Keratinocyte (primary cell): ENCODE results near the gene TDRD9. TPM values are rescaled to one million over a fixed set of nuclear protein-coding genes. Genes with fewer than 3 reads are reported as not detected.

ENCODE experiments used
- DNase-seq: peaks from one replicate; pipeline ENCODE4 v3.0.0-alpha.2; 2011; ENCODE audit warnings: low read depth, missing footprints, low spot score
- FAIRE-seq: peaks from 2 replicates; lab custom pipeline; 2011; peaks lifted over from hg19 to GRCh38; lab: Jason Lieb, UNC
- H2AFZ ChIP-seq: 2 replicates; pipeline ENCODE4 v1.6.0; 2012; ENCODE audit warnings: low read length, control low read depth, inconsistent platforms; ENCODE audit not compliant: control insufficient read depth
- H3K27ac ChIP-seq: 2 replicates; pipeline ENCODE4 v1.5.1; 2011; ENCODE audit warnings: low read length; ENCODE audit not compliant: control insufficient read depth, insufficient read depth
- H3K27me3 ChIP-seq: 3 replicates; pipeline ENCODE4 v1.6.0; 2011; ENCODE audit warnings: low read length; ENCODE audit not compliant: control insufficient read depth, insufficient read depth; ENCODE audit errors: extremely low read depth
- H3K36me3 ChIP-seq, 2 experiments: 2 replicates in 1 of 2; 3 replicates in 1 of 2; pipeline ENCODE4 v1.5.1; 2011; ENCODE audit warnings: low read length in 2 of 2, mild to moderate bottlenecking in 1 of 2; ENCODE audit not compliant: control insufficient read depth in 2 of 2, insufficient read depth in 2 of 2; ENCODE audit errors: extremely low read depth in 1 of 2
- H3K4me1 ChIP-seq: 3 replicates; pipeline ENCODE4 v1.5.1; 2011; ENCODE audit warnings: low read length; ENCODE audit not compliant: control insufficient read depth, insufficient read depth; ENCODE audit errors: extremely low read depth
- H3K4me2 ChIP-seq: 3 replicates; pipeline ENCODE4 v1.6.0; 2011; ENCODE audit warnings: low read depth, low read length; ENCODE audit not compliant: control insufficient read depth, insufficient read depth; ENCODE audit errors: extremely low read depth
- H3K4me3 ChIP-seq, 3 experiments: fragments of 200-600 bp in 1 of 3; sonication (generic) in 1 of 3; 2 replicates in 2 of 3; 3 replicates in 1 of 3; pipeline ENCODE4 v1.5.1; 2011 to 2016; ENCODE audit warnings: low read length in 3 of 3, mild to moderate bottlenecking in 3 of 3, control low read depth in 2 of 3, inconsistent platforms in 1 of 3, low read depth in 1 of 3, mixed read lengths in 1 of 3, mixed run types in 1 of 3, moderate library complexity in 1 of 3; ENCODE audit not compliant: control insufficient read depth in 2 of 3, insufficient read depth in 2 of 3; ENCODE audit errors: extremely low read depth in 1 of 3
- H3K79me2 ChIP-seq: 2 replicates; pipeline ENCODE4 v1.6.0; 2012; ENCODE audit warnings: low read length; ENCODE audit not compliant: control insufficient read depth, insufficient read depth
- H3K9ac ChIP-seq: 3 replicates; pipeline ENCODE4 v1.6.0; 2011; ENCODE audit warnings: low read length; ENCODE audit not compliant: control insufficient read depth, insufficient read depth; ENCODE audit errors: extremely low read depth
- H3K9me1 ChIP-seq: 3 replicates; pipeline ENCODE4 v1.6.0; 2011; ENCODE audit warnings: low read length; ENCODE audit not compliant: control insufficient read depth, insufficient read depth; ENCODE audit errors: extremely low read depth
- H3K9me3 ChIP-seq: 2 replicates; pipeline ENCODE4 v1.5.1; 2012; ENCODE audit warnings: low read depth, low read length; ENCODE audit not compliant: control insufficient read depth
- H4K20me1 ChIP-seq: 3 replicates; pipeline ENCODE4 v1.6.0; 2011; ENCODE audit warnings: low read length; ENCODE audit not compliant: control insufficient read depth, insufficient read depth; ENCODE audit errors: extremely low read depth
- EZH2 ChIP-seq: IDR thresholded peaks from one replicate; pipeline ENCODE4 v1.6.1; 2012; ENCODE audit warnings: inconsistent platforms, mild to moderate bottlenecking, low read length, moderate library complexity
- dilution Hi-C: fragments of 300-500 bp; cut with MboI; formaldehyde crosslinking; loops from one replicate; pipeline ENCODE4 v1.7.0; 2020; ENCODE audit warnings: low sequenced_read_pairs; ENCODE audit not compliant: extremely low pct_ligation_motif_present
- polyA plus RNA-seq, 5 experiments: library from polyadenylated mRNA; depleted of rRNA in 3 of 5; stranded (reverse) in 3 of 5; stranded (forward) in 1 of 5; unstranded in 1 of 5; fragments of >200 nt; gene quantifications; 1 replicate in 1 of 5; 2 replicates in 3 of 5; 3 replicates in 1 of 5; pipeline versions ENCODE4 v1.2.1 to v1.2.3, GENCODE V29; 2011 to 2012; ENCODE audit warnings: missing spikeins in 2 of 5, low read depth in 1 of 5, low replicate concordance in 1 of 5
- TF ChIP-seq, protein P1 (sequence below), 3 experiments: IDR thresholded peaks in 1 of 3; conservative IDR thresholded peaks in 1 of 3; optimal IDR thresholded peaks in 1 of 3; 2 replicates in 2 of 3; 3 replicates in 1 of 3; pipeline versions ENCODE3 to v1.5.1; 2011; ENCODE audit warnings: low read length in 3 of 3, mild to moderate bottlenecking in 3 of 3, moderate library complexity in 2 of 3, control low read depth in 1 of 3, inconsistent platforms in 1 of 3; ENCODE audit not compliant: insufficient read depth in 2 of 3; ENCODE audit errors: extremely low read depth in 1 of 3

Gene TDRD9
- polyA plus RNA-seq, 1 donor (not counting 4 experiments of a cell fraction or from before 2014, with no cell fraction given): 0.10 TPM

DNA sequence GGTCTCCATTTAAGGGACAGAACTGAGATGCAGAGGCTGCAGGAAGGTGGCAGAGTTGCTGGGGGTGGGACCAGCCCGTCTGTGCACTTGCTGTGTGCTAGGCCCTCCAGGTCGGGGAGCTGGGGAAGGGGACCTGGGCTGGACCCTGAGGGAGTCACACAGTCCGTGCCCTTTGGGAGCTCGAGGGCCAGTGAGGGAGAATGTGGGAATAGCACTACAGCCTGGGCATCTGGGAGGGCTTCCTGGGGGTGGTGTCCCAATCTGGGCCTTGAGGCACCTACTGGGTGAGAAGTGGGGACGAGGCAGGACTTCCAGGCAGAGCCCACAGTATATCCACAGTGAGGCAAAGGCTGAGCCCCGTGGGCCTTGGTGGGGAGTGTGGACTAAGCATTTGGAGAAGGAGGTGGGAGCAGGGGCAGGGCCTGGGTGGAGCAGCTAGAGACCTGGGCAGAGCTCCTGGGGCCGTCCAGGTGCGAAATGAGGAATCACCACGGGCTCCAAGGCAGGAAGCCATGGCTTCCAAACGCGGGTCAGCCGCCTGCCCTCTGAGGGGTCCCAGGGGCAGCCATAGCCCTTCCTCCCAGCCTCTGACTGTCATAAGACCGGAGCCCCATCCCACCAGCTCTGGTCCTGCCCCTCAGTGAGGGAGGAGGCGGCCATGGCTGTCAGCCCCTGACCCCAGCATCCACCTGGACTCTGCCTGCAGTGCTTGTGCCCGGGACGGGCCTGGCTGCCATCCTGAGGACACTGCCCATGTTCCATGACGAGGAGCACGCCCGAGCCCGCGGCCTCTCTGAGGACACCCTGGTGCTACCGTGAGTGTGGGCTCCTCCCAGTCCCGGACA lies 163.9 kb downstream of the TDRD9 start:
- H3K79me2 ChIP-seq: no peaks in the 10 kb centered on the region
- no peaks in the 10 kb centered on the region for H3K9me3 ChIP-seq
- H3K27me3 ChIP-seq: peaks cover 5% of the 10 kb centered on the region
- H3K4me2 ChIP-seq: no peak overlapping the region
- no peak overlapping the region for H2AFZ ChIP-seq
- TF ChIP-seq EZH2: no peak
- TF ChIP-seq, protein P1, sequence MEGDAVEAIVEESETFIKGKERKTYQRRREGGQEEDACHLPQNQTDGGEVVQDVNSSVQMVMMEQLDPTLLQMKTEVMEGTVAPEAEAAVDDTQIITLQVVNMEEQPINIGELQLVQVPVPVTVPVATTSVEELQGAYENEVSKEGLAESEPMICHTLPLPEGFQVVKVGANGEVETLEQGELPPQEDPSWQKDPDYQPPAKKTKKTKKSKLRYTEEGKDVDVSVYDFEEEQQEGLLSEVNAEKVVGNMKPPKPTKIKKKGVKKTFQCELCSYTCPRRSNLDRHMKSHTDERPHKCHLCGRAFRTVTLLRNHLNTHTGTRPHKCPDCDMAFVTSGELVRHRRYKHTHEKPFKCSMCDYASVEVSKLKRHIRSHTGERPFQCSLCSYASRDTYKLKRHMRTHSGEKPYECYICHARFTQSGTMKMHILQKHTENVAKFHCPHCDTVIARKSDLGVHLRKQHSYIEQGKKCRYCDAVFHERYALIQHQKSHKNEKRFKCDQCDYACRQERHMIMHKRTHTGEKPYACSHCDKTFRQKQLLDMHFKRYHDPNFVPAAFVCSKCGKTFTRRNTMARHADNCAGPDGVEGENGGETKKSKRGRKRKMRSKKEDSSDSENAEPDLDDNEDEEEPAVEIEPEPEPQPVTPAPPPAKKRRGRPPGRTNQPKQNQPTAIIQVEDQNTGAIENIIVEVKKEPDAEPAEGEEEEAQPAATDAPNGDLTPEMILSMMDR (optimal IDR thresholded peaks at IDR 0.05 in 1 of 3, IDR thresholded peaks at IDR 0.05 in 1 of 3, conservative IDR thresholded peaks at IDR 0.05 in 1 of 3; ENCODE audit: extremely low read depth in 1 of 3, insufficient read depth in 2 of 3, low read length in 3 of 3): no peak
- H3K4me3 ChIP-seq: no peak overlapping the region
- dilution Hi-C loops: no loop called here
- H4K20me1 ChIP-seq: no peaks in the 10 kb centered on the region
- DNase-seq: no peak
- no peaks in the 10 kb centered on the region for H3K36me3 ChIP-seq
- no peaks in the 10 kb centered on the region for H3K4me1 ChIP-seq
- no peaks in the 10 kb centered on the region for H3K9me1 ChIP-seq
- no peak overlapping the region for H3K27ac ChIP-seq
- no peak for FAIRE-seq
- H3K9ac ChIP-seq: no peak overlapping the region

DNA sequence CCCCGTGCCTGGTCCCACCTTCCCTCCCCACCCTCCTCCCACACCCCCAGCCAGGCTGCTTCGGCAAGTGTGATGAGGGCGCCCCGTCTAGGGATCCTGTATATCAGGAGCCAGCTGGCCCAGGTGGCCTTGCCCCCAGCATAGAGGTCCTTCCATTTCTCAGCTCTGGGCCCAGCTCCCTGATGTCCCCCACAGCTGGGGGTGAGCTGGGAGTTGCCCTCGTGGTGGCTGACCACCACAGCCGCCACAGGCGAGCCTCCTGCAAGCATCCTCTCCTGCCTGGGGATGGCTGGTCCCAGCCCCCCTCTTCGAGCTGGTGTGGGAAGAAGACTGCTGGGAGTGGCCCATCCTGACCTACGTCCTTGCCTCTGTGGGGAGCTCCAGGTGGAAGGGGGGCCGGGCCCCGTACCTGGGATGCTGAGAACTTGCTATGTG lies 164.7 kb downstream of the TDRD9 start:
- dilution Hi-C loops: no loop called here
- H3K4me1 ChIP-seq: no peaks in the 10 kb centered on the region
- H3K4me2 ChIP-seq: no peak overlapping the region
- H3K4me3 ChIP-seq: no peak overlapping the region
- H3K27ac ChIP-seq: no peak overlapping the region
- H4K20me1 ChIP-seq: no peaks in the 10 kb centered on the region
- TF ChIP-seq EZH2: no peak
- TF ChIP-seq, protein P1 (optimal IDR thresholded peaks at IDR 0.05 in 1 of 3, IDR thresholded peaks at IDR 0.05 in 1 of 3, conservative IDR thresholded peaks at IDR 0.05 in 1 of 3; ENCODE audit: extremely low read depth in 1 of 3, insufficient read depth in 2 of 3, low read length in 3 of 3): no peak
- no peak overlapping the region for H3K9ac ChIP-seq
- no peaks in the 10 kb centered on the region for H3K9me3 ChIP-seq
- no peaks in the 10 kb centered on the region for H3K79me2 ChIP-seq
- DNase-seq (no peak), FAIRE-seq (no peak)
- peaks cover 4% of the 10 kb centered on the region for H3K27me3 ChIP-seq
- H2AFZ ChIP-seq: no peak overlapping the region
- no peaks in the 10 kb centered on the region for H3K36me3 ChIP-seq
- no peaks in the 10 kb centered on the region for H3K9me1 ChIP-seq
